HL-60 (cell line): ENCODE results near the gene HSD11B1.

Source experiments
- CTCF ChIP-seq: IDR thresholded peaks from one replicate; pipeline ENCODE4 v1.5.1; 2011; ENCODE audit warnings: low read length, control low read depth, inconsistent platforms; ENCODE audit not compliant: insufficient read depth
- GABPA ChIP-seq: IDR thresholded peaks from 2 replicates; pipeline ENCODE4 v1.6.1; 2012; ENCODE audit warnings: low read depth
- POLR2AphosphoS5 ChIP-seq: IDR thresholded peaks from 2 replicates; pipeline ENCODE4 v1.6.1; 2012; ENCODE audit warnings: low read depth
- REST ChIP-seq: IDR thresholded peaks from 2 replicates; pipeline ENCODE4 v1.6.1; 2012; ENCODE audit warnings: low read depth; ENCODE audit not compliant: insufficient replicate concordance

GRCh38 chr1:209696673-209697072 is 8.0 kb upstream of the HSD11B1 start:
- TF ChIP-seq POLR2AphosphoS5 = no peak
- TF ChIP-seq CTCF = no peak
- TF ChIP-seq GABPA = no peak
- TF ChIP-seq REST = no peak
